Measurements from ENCODE around the gene PPP1R3D.

The PPP1R3D gene

DNA sequence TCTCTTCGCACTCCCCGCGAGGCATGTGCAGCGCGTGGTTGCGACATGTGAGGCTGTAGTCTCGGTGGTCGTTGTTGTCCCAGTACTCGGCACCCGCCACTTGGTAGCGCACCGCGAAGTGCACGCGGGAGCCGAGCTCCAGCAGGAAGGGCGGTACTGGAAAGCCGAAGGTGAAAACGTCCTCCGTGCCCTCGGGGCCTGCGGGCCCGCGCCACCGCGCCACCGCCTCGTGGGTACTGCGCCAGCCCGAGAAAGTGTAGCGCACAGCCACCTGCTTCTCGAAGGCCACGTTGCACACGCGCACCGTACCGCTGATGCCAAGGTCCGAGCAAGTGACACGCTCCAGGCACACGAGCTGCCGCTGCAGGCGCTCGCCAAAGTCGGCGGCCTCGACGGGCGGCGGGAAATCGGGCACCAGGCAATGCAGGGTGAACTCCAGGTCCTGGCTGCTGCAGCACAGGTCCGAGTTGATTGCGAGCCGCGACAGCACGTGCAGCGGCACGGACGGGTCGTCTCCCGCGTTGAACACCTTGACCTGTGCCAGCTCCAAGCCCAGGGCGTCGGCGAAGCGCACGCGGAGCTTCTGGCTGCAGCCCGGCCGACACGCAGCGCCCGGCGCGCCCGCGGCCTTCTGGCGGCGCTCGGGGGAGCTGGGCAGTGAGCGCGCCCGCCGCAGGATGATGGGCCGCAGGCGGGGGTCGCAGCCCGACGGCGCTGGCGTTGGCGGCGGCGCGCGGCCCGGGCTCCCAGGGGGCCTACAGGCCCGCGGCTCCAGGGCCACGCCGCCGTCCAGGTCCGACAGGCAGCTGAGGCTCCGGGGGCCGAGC is 840 bp downstream of the PPP1R3D start:
- Histone ChIP-seq H3K9me3 (ENCODE audit: control insufficient read depth, insufficient read depth, low read length) (no peaks in the 10 kb centered on the region), H4K20me1 (ENCODE audit: control insufficient read depth, insufficient read depth, low read depth, low read length) (no peaks in the 10 kb centered on the region), H3F3A (ENCODE audit: control insufficient read depth, insufficient read depth) (0 out of 2 replicates have a peak, but pooled peaks cover 6% of the 10 kb centered on the region), H3K4me3 (ENCODE audit: low read length) (peak overlapping the region; percentile 99), H3K4me2 (ENCODE audit: low read length) (peak overlapping the region; percentile 93), H3K4me1 (ENCODE audit: control insufficient read depth, low read length) (peaks cover 21% of the 10 kb centered on the region), H3K27ac (ENCODE audit: low read depth, low read length) (no peak overlapping the region), H3K9me2 (replicated peaks; ENCODE audit: control insufficient read depth, low read length) (no peaks in the 10 kb centered on the region), H3K79me2 (ENCODE audit: control insufficient read depth, low read length) (peaks cover 27% of the 10 kb centered on the region), H3K27me3 (ENCODE audit: control insufficient read depth, low read length) (no peaks in the 10 kb centered on the region), H3K36me3 (ENCODE audit: control insufficient read depth, low read length) (peaks cover 24% of the 10 kb centered on the region)
- TF ChIP-seq EZH2phosphoT487 (IDR thresholded peaks at IDR 0.05; ENCODE audit: borderline replicate concordance, low read length), result no peak
- TF ChIP-seq, protein P1, sequence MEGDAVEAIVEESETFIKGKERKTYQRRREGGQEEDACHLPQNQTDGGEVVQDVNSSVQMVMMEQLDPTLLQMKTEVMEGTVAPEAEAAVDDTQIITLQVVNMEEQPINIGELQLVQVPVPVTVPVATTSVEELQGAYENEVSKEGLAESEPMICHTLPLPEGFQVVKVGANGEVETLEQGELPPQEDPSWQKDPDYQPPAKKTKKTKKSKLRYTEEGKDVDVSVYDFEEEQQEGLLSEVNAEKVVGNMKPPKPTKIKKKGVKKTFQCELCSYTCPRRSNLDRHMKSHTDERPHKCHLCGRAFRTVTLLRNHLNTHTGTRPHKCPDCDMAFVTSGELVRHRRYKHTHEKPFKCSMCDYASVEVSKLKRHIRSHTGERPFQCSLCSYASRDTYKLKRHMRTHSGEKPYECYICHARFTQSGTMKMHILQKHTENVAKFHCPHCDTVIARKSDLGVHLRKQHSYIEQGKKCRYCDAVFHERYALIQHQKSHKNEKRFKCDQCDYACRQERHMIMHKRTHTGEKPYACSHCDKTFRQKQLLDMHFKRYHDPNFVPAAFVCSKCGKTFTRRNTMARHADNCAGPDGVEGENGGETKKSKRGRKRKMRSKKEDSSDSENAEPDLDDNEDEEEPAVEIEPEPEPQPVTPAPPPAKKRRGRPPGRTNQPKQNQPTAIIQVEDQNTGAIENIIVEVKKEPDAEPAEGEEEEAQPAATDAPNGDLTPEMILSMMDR (IDR thresholded peaks at IDR 0.05; ENCODE audit: low read depth, low read length, poor library complexity, severe bottlenecking), result no peak

DNA sequence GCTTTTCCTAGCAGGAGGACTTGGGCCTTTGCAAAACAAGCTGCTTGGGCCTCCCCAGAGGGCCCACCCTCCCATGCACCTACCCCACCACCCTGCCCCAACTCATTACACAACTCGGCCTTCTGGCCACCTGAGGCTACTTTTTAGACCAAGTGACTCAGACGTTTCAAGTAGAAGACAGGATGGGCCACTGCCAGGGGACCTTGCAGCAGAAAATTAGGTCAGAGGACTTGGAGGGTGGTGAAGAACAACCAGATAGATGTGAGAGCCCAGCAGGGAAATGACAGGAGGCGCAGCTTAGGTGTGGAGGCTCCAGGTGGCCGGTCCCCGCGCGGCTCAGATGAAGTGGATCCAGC is 1.4 kb downstream of the PPP1R3D start:
- peak overlapping the region; percentile 93 for H3K4me2 ChIP-seq (ENCODE audit: low read length)
- no peaks in the 10 kb centered on the region for H3K9me2 ChIP-seq (replicated peaks; ENCODE audit: control insufficient read depth, low read length)
- no peak for TF ChIP-seq EZH2phosphoT487 (IDR thresholded peaks at IDR 0.05; ENCODE audit: borderline replicate concordance, low read length)
- TF ChIP-seq, protein P1 (IDR thresholded peaks at IDR 0.05; ENCODE audit: low read depth, low read length, poor library complexity, severe bottlenecking), result no peak
- H3F3A ChIP-seq (ENCODE audit: control insufficient read depth, insufficient read depth), result 0 out of 2 replicates have a peak, but pooled peaks cover 6% of the 10 kb centered on the region
- peaks cover 27% of the 10 kb centered on the region for H3K79me2 ChIP-seq (ENCODE audit: control insufficient read depth, low read length)
- no peak overlapping the region for H3K4me3 ChIP-seq (ENCODE audit: low read length)
- H3K27ac ChIP-seq (ENCODE audit: low read depth, low read length), result no peak overlapping the region
- no peaks in the 10 kb centered on the region for H3K9me3 ChIP-seq (ENCODE audit: control insufficient read depth, insufficient read depth, low read length)
- H4K20me1 ChIP-seq (ENCODE audit: control insufficient read depth, insufficient read depth, low read depth, low read length), result no peaks in the 10 kb centered on the region
- H3K27me3 ChIP-seq (ENCODE audit: control insufficient read depth, low read length), result no peaks in the 10 kb centered on the region
- H3K4me1 ChIP-seq (ENCODE audit: control insufficient read depth, low read length), result peaks cover 21% of the 10 kb centered on the region
- peaks cover 18% of the 10 kb centered on the region for H3K36me3 ChIP-seq (ENCODE audit: control insufficient read depth, low read length)

DNA sequence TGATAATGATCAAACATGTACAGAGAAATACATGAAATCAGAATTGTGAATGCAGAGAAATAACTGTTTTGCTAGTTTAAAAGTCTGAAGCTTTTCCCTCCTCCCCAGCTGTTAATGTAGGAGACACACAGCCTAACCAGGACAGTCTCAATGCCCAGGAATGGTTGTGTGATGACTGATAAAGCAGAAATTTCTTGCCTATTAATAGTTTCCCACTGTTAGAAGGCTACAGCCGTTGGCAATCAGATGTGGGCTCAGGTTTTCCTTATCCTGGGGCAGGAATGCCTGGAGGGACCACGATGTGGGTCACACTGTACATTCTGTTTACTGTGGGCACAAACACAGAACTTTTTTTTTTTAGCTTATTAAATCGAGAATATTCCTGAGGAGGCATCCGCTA is 1.9 kb downstream of the PPP1R3D start:
- TF ChIP-seq EZH2phosphoT487 (IDR thresholded peaks at IDR 0.05; ENCODE audit: borderline replicate concordance, low read length), result no peak
- TF ChIP-seq, protein P1 (IDR thresholded peaks at IDR 0.05; ENCODE audit: low read depth, low read length, poor library complexity, severe bottlenecking), result no peak
- Histone ChIP-seq H3K4me2 (ENCODE audit: low read length) (peak overlapping the region; percentile 93), H3F3A (ENCODE audit: control insufficient read depth, insufficient read depth) (0 out of 2 replicates have a peak, but pooled peaks cover 6% of the 10 kb centered on the region), H3K4me1 (ENCODE audit: control insufficient read depth, low read length) (peaks cover 21% of the 10 kb centered on the region), H3K36me3 (ENCODE audit: control insufficient read depth, low read length) (peaks cover 14% of the 10 kb centered on the region), H3K27ac (ENCODE audit: low read depth, low read length) (no peak overlapping the region), H3K79me2 (ENCODE audit: control insufficient read depth, low read length) (peaks cover 27% of the 10 kb centered on the region), H4K20me1 (ENCODE audit: control insufficient read depth, insufficient read depth, low read depth, low read length) (no peaks in the 10 kb centered on the region), H3K4me3 (ENCODE audit: low read length) (no peak overlapping the region), H3K27me3 (ENCODE audit: control insufficient read depth, low read length) (no peaks in the 10 kb centered on the region), H3K9me2 (replicated peaks; ENCODE audit: control insufficient read depth, low read length) (no peaks in the 10 kb centered on the region), H3K9me3 (ENCODE audit: control insufficient read depth, insufficient read depth, low read length) (no peaks in the 10 kb centered on the region)
